Measurements from ENCODE around the gene NOS3. TPM values are rescaled to one million over a fixed set of nuclear protein-coding genes. Genes with fewer than 3 reads are reported as not detected.

NOS3 gene
- total and polyA plus RNA-seq, 9 of the 15 experiments (the other 6 are each of a cell fraction or from before 2014, with no cell fraction given), result 1.1 to 121 (median 23.6) TPM

DNA sequence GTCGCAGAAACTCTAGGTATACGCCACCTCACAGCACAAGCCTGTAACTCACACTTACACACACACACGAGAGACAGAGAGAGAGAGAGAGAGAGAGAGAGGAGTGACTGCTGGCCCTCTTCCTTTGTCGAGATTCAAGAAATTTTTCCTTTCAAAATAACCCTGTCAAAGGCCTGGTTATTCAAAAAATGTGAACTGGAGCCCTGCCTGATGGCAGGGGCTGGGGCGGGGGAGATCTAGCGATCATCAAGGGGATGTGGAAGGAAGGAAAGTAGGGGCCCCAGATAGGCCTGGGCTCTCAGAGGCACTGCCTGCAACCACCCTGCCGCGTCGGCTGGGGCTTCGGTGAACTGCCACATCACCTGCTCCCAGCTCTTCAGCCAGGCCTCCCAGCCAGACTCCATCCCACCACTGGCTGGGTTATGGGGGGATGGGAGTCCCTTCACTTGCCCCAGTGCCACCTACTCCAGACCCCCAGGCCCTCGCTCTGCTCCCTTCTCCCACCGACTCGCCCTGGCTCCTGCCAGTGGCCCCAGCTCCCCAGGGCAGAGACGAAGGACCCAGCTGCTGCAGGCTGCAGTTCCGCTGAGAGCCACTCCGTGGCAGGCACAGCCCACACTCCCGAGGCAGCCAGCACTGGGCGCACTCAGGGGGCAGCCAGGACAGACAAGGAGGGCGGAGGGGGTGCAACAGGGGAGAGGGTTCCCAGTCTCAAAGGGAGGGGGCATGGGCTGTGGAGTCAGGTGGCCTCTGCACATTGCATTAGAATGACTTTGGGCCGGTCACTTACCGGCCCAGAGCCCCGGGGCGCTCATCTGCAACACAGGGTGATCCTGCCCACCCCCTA lies 28.0 kb upstream of the NOS3 start (continued):
- TF ChIP-seq FOXK2 (conservative IDR thresholded peaks at IDR 0.05 in 1 of 2, IDR thresholded peaks at IDR 0.05 in 1 of 2; ENCODE audit: low read depth in 2 of 2) (no peak), YBX1 (IDR thresholded peaks at IDR 0.05) (no peak), ZNF785 (CRISPR knock-in tag; IDR thresholded peaks at IDR 0.05) (no peak), RB1 (IDR thresholded peaks at IDR 0.05; ENCODE audit: low read depth) (peak; percentile 80), TAF7 (tag; IDR thresholded peaks at IDR 0.05) (no peak), HNRNPLL (IDR thresholded peaks at IDR 0.05; ENCODE audit: low read depth, low read length, poor library complexity, severe bottlenecking) (no peak), KDM1A (IDR thresholded peaks at IDR 0.05) (no peak), SREBF1 (IDR thresholded peaks at IDR 0.05; ENCODE audit: borderline replicate concordance, low read depth, low read length) (0 out of 2 replicates have a peak, but pooled peaks have one; percentile 30), PTBP1 (IDR thresholded peaks at IDR 0.05; ENCODE audit: low read depth, low read length) (no peak), SP2 (IDR thresholded peaks at IDR 0.05; ENCODE audit: extremely low read depth, low read depth, low read length, poor library complexity, severe bottlenecking) (no peak)
- TF ChIP-seq, protein P1, sequence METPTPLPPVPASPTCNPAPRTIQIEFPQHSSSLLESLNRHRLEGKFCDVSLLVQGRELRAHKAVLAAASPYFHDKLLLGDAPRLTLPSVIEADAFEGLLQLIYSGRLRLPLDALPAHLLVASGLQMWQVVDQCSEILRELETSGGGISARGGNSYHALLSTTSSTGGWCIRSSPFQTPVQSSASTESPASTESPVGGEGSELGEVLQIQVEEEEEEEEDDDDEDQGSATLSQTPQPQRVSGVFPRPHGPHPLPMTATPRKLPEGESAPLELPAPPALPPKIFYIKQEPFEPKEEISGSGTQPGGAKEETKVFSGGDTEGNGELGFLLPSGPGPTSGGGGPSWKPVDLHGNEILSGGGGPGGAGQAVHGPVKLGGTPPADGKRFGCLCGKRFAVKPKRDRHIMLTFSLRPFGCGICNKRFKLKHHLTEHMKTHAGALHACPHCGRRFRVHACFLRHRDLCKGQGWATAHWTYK (CRISPR knock-in tag; IDR thresholded peaks at IDR 0.05), result peak; percentile 87; the same call in 1 of the 2 replicates
- TF ChIP-seq, protein P2, sequence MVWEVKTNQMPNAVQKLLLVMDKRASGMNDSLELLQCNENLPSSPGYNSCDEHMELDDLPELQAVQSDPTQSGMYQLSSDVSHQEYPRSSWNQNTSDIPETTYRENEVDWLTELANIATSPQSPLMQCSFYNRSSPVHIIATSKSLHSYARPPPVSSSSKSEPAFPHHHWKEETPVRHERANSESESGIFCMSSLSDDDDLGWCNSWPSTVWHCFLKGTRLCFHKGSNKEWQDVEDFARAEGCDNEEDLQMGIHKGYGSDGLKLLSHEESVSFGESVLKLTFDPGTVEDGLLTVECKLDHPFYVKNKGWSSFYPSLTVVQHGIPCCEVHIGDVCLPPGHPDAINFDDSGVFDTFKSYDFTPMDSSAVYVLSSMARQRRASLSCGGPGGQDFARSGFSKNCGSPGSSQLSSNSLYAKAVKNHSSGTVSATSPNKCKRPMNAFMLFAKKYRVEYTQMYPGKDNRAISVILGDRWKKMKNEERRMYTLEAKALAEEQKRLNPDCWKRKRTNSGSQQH (CRISPR knock-in tag; IDR thresholded peaks at IDR 0.05), result no peak
- TF ChIP-seq, protein P3, sequence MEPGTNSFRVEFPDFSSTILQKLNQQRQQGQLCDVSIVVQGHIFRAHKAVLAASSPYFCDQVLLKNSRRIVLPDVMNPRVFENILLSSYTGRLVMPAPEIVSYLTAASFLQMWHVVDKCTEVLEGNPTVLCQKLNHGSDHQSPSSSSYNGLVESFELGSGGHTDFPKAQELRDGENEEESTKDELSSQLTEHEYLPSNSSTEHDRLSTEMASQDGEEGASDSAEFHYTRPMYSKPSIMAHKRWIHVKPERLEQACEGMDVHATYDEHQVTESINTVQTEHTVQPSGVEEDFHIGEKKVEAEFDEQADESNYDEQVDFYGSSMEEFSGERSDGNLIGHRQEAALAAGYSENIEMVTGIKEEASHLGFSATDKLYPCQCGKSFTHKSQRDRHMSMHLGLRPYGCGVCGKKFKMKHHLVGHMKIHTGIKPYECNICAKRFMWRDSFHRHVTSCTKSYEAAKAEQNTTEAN (CRISPR knock-in tag; IDR thresholded peaks at IDR 0.05), result 0 out of 2 replicates have a peak, but pooled peaks have one; percentile 43
- TF ChIP-seq, protein P4, sequence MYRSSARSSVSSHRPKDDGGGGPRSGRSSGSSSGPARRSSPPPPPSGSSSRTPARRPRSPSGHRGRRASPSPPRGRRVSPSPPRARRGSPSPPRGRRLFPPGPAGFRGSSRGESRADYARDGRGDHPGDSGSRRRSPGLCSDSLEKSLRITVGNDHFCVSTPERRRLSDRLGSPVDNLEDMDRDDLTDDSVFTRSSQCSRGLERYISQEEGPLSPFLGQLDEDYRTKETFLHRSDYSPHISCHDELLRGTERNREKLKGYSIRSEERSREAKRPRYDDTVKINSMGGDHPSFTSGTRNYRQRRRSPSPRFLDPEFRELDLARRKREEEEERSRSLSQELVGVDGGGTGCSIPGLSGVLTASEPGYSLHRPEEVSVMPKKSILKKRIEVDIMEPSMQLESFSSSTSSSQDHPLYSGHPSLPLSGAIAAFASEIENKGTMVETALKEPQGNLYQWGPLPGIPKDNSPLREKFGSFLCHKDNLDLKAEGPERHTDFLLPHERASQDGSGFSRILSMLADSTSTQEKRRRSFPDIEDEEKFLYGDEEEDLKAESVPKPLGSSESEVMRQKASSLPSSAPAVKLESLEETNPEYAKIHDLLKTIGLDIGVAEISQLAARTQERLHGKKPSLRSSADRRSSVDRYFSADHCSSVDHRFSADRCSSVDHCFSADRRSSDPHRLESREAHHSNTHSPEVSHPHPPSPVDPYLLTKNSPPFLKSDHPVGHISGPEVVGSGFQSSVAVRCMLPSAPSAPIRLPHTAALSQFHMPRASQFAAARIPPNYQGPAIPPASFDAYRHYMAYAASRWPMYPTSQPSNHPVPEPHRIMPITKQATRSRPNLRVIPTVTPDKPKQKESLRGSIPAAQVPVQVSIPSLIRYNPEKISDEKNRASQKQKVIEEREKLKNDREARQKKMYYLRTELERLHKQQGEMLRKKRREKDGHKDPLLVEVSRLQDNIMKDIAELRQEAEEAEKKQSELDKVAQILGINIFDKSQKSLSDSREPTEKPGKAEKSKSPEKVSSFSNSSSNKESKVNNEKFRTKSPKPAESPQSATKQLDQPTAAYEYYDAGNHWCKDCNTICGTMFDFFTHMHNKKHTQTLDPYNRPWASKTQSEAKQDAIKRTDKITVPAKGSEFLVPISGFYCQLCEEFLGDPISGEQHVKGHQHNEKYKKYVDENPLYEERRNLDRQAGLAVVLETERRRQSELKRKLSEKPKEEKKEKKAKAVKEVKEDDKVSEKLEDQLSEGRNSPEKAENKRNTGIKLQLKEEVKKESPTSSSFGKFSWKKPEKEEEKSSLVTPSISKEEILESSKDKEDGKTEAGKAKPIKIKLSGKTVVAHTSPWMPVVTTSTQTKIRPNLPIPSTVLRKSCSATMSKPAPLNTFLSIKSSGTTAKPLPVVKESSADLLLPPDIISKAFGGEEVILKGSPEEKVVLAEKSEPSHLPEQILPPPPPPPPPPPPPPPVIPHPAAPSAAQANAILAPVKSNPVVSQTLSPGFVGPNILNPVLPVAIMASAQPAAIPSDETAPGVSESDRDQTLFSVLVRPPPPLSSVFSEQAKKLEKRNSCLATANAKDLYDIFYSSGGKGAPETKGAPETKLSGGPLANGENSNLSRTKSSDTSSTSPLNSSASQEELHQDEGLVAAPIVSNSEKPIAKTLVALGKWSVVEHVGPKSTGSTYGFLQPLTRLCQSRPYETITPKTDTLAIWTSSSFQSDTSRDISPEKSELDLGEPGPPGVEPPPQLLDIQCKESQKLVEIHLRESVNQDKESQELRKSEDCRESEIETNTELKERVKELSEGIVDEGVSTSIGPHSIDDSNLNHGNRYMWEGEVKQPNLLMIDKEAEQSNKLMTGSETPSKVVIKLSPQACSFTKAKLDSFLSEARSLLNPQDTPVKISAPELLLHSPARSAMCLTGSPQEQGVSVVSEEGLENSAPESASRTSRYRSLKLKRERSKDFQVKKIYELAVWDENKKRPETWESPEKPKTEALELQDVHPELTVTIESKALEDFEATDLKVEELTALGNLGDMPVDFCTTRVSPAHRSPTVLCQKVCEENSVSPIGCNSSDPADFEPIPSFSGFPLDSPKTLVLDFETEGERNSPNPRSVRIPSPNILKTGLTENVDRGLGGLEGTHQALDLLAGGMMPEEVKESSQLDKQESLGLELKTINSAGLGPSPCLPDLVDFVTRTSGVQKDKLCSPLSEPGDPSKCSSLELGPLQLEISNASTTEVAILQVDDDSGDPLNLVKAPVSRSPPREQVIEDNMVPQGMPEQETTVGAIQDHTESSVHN (IDR thresholded peaks at IDR 0.05; ENCODE audit: borderline replicate concordance in 1 of 2, low read depth in 1 of 2), result no peak

All from K562 (cell line).